Stimulated activated CD4-positive, alpha-beta T cell treated with anti-CD3 and anti-CD28 coated beads, Interleukin-4, amount 100 ng/mL, for 4 hours (primary cell): ENCODE data around the gene TBKBP1.
A peak's percentile ranks its signal among the peaks of the same experiment; 100 is the strongest.

Experiments used
- DNase-seq, 2 experiments: peaks; one replicate each; pipeline ENCODE4 v3.0.0-alpha.2; 2020

TBKBP1 gene, protein sequence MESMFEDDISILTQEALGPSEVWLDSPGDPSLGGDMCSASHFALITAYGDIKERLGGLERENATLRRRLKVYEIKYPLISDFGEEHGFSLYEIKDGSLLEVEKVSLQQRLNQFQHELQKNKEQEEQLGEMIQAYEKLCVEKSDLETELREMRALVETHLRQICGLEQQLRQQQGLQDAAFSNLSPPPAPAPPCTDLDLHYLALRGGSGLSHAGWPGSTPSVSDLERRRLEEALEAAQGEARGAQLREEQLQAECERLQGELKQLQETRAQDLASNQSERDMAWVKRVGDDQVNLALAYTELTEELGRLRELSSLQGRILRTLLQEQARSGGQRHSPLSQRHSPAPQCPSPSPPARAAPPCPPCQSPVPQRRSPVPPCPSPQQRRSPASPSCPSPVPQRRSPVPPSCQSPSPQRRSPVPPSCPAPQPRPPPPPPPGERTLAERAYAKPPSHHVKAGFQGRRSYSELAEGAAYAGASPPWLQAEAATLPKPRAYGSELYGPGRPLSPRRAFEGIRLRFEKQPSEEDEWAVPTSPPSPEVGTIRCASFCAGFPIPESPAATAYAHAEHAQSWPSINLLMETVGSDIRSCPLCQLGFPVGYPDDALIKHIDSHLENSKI

DNA sequence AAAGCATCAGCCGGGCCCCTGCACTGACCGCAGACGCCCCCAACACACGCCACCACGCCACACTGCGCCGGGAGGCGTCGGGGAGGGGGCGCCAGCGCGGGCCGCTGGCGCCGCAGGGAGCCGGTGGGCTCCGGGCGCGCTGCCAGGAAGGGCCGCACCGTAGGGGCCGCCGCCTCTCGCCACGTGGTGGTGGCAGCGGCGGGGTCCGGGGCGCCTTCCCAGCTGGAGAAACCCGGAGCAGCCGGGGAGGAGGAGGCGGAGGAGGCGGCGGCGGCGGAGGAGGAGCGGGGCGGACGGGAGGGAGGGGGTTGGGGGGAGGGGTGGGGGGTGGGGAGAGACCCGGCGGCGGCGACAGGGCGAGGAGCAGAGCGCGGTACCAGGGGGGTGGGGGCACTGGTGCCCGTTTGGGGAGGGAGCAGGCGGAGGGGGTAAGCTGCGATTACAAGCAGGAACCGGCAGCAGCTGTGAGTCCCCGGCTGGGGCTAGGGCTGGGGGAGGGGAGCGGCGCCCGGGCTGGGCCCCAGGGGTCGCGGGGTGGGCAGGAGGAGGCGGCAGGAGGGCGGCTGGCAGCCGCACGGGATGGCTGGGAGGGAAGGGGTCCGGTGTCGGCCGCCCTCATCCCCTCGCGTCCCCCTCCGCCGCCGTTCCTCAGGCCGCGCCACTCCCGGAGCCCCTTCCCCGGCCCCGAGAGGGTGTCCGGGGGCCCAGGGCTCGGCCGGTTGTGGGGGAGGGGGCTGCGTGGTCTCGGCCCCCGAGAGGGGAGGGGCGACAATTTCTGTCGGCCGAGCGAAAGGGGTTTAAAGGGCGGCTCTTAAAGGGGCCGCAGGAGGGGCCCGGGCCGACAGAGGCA, at the start of gene TBKBP1:
Gene TBKBP1, plus strand, starts transcription at position 431 of the 850 bp plus-strand sequence. CDS start 1,952 bp downstream, outside the sequence.
- DNase-seq, result peak; percentile 65 to 79

DNA sequence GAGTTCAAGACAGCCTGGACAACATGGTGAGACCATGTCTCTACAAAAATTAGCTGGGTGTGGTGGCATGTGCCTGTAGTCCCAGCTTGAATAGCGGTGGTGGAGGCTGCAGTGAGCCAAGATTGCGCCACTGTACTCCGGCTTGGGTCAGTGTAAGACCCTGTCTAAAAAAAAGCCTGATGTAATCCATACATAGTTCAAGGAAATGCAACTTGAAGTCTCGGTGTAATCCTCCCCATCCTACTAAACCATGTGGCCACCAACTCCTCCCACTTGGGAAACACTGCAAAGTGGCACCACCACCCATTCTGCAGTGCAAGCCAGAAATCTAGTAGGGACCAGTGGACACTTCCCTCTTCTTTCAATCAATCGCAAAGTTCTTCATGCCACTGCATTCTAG, 49.6 kb upstream of the TBKBP1 start:
- no peak for DNase-seq

DNA sequence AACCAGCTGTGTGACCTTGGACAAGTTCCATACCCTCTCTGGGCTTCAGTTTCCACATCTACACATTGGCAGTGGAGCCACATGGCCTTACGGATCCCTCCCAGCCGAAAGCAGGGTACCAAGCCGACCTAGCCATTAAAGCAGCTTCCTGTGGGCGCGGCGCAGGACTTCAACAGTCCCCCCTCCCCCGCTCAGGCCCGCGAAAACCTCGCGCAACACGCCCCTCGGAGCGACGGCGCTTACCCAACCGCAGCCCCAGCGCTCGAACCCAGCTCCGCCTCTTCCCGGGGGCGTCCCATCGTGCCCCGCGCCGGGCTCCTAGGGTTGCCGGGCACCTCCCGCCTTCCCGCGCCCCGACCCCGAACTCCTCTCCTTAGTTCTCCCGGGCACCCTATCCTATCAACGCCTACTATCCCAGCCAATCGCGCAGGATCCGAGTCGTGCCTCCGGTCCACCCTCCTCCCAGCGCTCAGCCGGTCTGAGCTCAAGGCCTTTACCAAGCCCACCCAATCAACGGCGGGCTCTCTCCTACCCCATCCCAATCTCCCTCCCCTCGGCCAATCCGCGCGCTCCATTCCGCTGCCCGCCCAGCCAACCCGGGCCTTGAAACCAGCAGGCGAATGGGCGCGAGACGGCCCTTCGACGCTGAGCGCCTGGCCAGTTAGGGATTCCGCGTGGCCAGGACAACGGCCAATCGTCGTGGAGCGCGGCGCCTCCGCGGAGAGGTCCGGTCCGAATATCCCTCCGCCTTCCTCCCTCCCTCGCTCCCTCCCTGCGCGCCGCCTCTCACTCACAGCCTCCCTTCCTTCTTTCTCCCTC, 44.6 kb upstream of the TBKBP1 start, which contains the start of gene KPNB1:
Gene KPNB1, plus strand, starts transcription at position 767 of the 819 bp plus-strand sequence. CDS start 326 bp downstream, outside the sequence.
- peak; percentile 94 to 95 for DNase-seq

DNA sequence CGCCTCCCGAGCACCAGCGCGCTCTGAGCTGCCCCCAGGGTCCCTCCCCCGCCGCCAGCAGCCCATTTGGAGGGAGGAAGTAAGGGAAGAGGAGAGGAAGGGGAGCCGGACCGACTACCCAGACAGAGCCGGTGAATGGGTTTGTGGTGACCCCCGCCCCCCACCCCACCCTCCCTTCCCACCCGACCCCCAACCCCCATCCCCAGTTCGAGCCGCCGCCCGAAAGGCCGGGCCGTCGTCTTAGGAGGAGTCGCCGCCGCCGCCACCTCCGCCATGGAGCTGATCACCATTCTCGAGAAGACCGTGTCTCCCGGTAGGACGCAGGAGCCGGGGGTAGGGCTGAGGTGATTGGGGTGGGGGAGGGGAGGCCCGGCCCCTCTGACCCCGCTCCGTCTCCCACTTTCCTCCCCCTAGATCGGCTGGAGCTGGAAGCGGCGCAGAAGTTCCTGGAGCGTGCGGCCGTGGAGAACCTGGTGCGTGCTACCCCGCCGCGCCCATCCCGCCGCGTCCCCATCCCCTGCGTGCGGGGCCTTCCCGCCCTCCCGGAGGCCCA, 43.9 kb upstream of the TBKBP1 start:
- no peak for DNase-seq

DNA sequence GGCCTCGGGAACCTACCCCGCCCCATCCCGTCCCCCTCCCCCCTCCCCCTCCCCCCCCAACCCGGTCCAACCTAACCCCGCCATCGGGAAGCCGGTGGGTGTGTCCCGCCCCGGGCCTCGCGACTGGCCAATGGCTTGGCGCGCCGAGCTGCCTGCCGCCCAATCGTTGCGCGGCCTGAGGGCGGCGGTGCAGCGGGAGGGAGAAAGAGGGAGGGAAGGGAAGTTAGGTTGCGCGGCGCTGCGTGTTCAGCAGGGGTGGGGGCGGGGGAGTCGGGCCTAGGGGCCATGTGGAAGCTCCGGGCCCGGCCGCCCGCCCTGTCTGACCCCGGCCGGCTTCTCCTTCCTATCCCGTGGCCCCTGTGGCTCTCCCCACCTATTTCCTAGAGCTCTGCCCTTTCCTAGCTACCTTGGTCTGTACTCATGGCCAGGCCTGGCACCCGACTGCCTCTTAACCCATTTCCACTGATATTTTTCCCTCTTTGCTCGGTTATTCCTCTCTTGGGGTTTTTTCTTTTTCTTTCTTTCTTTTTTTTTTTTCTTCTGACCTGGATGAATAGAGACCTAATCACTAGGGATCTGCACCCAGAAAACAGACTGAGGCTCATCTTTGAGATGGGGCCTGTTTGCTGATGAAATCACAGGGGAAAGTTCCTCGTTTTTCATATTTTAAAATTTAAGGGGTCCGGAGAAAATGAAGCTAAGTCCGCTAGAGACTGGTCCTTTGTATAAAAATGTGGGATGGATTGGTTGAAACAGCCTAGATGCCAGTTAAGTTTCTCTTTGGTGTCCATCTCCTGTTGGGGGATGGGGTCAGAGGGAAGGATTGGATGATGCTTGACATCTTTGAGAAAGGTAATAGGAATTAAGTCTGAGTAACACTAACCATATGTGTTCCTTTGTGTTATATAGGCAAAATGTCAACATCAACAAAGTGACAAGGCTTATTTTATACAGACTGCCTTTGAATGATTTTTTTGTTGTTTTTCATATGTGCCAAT, 43.1 kb upstream of the TBKBP1 start:
- DNase-seq, result peak; percentile 92 to 97

DNA sequence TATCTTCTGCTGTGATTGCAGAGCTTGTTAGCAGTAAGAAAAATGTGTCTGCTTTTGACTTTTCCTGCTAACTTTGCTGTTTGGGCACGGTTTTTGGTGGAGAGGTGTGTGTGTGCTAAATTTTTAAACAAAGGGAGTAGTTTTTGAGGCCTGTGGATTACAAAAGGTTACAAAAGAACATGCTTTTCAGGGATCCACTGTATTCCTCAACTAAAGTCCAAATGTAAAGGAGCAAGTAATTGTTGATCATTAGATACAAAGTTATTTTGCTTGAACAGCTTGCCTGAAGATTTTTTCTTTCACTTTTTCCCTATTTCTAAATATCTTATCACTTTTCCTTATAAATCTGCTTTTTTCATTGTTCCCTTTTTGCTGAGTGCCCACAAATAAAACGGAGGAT, 42.3 kb upstream of the TBKBP1 start:
- no peak for DNase-seq

DNA sequence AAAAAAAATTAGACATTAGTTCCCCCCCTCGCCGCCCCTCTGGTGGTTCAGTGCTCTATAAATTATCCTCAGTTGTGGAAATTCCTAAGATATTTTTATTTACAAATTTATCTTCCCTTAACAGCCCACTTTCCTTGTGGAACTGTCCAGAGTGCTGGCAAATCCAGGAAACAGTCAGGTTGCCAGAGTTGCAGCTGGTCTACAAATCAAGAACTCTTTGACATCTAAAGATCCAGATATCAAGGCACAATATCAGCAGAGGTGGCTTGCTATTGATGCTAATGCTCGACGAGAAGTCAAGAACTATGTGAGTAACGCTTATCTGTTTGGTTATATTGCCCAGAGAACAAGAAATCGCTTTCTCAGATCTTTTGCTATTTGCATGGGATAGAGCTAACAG, 41.4 kb upstream of the TBKBP1 start:
- no peak for DNase-seq

DNA sequence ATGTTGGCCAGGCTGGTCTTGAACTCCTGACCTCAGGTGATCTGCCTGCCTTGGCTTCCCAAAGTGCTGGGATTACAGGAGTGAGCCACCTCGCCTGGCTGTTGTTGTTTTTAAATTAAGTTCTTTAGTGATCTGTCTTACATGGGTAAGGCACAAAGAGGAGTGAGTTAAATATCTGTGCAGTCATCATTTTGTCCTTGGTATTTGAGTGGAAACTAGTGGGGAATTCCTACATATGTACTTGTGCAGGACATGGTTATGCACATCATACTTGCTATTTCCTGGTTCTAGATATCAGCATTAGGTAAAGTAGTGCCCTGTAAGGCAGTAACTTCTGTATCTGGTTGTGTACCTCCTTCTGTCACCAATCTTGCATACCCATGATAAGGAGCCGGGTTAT, 40.5 kb upstream of the TBKBP1 start:
- no peak for DNase-seq

DNA sequence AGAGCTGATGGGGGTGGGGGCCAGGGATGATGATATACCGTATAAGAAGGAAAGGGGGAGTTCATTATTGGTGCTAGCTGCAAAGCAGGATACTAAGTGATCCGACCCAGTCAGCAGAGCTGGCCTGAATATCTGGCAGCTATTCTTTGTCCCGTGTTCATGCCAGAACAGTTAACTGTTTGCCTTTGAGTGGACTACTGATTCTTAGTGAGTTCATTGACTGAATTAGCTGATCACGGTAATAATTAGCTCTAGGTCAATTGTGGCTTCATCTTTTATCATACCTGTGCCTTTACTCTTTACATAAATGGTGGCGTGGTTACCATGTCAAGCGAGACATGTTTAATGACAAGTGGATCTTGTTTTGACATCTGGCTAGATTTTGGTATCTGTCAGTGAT, 39.0 kb upstream of the TBKBP1 start:
- no peak for DNase-seq

DNA sequence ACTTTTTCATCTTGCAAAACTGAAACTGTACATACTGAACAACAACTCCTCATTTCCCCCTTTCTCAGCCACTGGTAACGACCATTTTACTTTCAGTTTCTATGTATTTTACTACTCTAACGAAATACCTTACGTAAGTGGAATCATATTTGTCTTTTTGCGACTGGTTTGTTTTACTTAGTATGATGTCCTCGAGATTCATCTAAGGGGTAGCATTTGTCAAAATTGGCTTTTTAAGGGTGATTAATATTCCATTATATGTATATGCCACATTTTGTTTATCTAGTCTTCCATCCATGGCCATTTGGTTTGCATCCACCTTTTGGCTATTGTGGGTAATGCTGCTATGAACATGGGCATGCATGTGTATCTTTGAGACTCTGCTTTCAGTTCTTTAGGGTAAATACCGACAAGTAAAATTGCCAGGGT, 33.9 kb upstream of the TBKBP1 start:
- no peak for DNase-seq

DNA sequence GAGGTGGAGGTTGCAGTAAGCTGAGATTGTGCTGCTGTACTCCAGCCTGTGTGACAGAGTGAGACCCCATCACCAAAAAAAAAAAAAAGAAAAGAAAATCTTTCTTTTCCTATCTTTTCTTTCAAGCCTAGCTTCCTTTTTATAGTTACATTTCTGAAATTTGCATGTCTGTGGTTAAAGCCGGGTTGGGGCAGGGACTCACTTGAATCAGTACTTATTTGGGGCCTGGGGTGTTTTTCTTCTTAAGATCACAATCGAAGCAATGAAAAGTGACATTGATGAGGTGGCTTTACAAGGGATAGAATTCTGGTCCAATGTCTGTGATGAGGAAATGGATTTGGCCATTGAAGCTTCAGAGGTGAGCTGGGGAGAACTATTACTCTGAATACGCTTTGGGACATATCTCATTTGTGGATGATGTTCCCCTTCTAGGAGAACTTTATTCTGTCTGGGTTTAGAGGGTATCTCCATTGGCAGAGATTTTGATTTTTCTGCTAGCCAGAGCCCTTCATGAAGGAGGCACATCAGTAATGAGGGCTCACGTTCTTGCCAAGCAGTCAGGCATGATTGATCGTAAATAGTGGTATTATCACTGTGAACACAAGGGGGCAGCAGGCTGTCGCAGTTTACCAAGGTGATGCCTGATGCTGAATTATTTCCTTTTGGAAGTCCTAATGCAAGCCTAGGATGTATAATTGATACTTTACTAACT, 29.9 kb upstream of the TBKBP1 start:
- peak; percentile 42 to 57 for DNase-seq

DNA sequence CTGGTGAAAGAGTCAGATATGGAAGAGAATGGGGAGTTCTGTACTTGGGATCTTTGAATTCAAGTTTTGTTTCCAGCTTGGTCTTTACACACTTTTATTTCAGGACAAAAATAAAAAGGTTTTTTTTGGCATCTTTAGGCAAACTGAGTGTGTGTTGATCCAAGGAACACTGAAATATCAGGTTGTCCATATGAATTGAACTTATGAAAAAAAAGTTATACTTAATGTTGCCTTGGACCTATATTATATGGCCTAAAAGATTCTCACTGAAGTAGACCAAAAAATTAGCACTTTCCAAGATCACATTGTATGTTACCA, 29.4 kb upstream of the TBKBP1 start:
- no peak for DNase-seq

DNA sequence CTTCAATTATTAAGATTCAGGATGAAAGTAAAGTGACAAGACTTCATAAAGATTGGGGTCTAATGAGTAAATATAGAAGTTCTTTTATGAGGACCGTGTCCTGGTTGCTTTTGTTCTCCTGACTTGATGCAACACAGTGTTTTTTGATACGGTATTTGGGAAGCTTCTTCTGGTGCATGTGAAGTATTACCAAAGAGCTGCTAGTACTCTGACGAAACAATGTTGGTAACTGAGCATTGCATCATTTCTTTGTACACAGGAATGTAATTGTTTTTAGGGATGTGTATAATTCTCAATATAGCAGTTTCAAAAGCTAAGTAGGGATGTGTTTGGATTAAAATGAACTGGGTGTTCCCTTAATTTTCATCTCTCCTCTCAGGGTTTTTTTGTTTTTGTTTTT, 28.3 kb upstream of the TBKBP1 start:
- no peak for DNase-seq

DNA sequence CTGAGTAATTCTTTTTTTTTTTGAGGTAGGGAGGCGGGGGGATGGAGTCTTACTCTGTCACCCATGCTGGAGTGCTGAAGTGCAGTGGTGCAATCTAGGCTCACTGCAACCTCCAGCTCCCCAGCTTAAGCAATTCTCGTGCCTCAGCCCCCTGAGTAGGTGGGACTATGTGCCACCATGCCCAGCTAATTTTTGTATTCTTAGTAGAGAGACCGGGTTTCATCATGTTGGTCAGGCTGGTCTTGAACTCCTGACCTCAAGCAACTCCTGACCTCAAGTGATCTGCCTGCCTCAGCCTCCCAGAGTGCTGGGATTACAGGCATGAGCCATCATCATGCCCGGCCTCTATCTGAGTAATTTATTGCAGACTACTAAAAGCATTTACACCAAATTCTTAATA, 24.9 kb upstream of the TBKBP1 start:
- DNase-seq, result no peak

DNA sequence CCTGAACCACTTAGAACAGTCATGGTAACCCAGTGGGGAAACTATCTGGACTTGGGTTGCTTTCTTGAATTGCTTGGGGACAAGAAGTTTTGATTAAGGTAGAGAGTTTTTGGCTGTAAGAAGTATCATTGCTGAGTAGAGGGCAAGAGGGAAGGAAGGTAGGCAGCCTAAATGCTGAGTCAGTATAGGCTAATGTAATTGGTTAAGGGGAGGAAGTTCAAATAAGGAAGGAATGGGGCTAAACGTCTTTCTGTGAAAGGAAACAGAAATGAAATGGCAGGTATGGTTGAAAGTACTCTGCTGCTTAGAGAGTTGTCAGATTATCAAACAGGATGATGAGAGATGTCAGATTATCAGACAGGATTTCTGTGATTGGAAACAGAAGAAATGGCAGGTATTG, 23.9 kb upstream of the TBKBP1 start:
- DNase-seq, result no peak

DNA sequence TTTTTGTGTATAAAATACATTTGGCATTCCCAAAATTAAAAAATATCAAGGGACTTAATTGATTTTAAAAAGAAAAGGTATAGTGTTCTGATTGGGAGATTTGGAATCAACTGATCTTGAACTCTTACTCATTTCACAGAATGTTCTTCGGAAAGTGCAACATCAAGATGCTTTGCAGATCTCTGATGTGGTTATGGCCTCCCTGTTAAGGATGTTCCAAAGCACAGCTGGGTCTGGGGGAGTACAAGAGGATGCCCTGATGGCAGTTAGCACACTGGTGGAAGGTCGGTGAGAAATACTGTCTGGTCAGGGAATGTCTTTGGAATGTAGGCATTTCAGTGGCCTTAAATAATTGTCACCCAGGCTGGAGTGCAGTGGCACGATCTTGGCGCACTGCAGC, 19.5 kb upstream of the TBKBP1 start:
- no peak for DNase-seq

DNA sequence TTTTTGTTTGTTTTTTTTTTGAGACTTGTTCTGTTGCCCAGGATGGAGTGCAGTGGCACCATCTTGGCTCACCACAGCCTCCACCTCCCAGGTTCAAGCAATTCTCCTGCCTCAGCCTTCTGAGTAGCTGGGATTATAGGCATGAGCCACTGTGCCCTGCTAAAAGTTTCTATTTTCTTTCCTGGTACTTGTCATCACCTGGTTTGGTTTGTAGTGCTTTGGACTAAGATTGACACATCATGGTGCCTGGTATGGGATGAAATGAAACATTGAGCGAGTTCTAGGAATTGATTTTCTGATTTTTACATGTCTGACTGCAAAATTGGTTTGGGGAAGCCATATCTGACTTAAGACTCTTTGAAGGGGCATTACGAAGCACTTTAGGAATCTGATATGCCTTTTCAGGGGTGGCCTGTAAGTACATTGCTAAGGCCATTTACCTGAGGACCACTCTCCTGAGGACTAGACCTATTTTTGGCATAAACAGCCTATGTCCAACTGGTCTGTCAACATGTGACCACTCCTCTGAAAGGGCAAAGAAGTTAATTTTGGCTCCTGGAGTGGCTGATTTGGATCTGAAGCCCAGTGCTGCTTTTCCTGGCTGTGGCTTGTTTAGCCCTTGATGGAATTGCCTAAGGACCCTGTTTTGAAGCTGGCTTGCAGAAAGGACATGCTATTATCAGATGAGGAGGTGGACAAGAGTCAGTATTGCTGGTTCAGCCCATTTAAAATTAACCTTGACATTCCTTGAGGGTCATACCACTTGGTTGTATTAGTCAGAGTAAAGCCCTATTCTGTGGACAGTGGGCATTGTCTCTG, 18.4 kb upstream of the TBKBP1 start:
- no peak for DNase-seq

DNA sequence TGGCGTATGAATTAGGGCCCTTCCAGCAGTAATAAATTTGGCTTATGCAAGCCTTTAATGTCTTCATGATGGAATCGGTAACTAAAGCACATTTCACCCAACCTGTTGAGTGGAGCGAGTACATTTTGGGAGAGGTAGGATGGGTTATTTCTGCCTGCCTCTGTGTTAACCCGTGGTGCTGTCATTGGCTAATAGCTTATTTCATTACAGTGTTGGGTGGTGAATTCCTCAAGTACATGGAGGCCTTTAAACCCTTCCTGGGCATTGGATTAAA, 17.8 kb upstream of the TBKBP1 start:
- DNase-seq, result no peak

DNA sequence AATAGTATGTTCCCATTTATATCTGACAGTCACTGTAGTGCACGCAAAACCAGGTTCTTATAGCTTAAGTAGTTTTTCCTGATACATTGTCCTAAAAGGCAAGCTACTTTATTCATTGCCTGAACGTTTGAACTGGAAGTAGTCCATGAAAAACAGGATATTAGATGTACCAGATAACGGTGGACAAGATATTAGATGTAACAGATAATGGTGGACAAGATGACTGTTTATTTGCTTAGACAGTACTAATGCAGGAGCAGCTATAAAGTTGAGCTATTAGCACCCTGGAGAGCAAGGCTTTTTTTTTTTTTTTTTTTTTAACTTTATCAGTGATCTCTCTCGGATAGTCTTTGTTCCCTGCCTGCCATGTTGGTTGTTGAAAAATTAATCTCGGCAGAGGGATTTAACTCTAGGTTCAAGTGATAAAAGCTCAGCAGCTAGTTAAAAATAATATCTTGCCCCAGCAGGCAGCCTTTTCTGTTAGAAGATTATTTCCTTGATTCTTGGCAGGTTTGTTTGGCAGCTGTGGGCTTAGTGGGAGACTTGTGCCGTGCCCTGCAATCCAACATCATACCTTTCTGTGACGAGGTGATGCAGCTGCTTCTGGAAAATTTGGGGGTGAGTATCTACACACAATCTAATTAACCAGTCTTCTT, 17.3 kb upstream of the TBKBP1 start:
- no peak for DNase-seq
